ENCODE data around the gene DPP9. TPM values are rescaled to one million over a fixed set of nuclear protein-coding genes. Genes with fewer than 3 reads are reported as not detected.

The DPP9 gene
- total and polyA plus RNA-seq, 2 of the 8 experiments (the other 6 are each of a cell fraction or from before 2014, with no cell fraction given) = 11.6 to 40.7 TPM

- no peaks in the 10 kb centered on the region for H3K9me3 ChIP-seq (ENCODE audit: insufficient read depth in 2 of 2, low read depth in 1 of 2, low read length in 1 of 2)
- H2BK120ac ChIP-seq (replicated peaks; ENCODE audit: low read depth, low read length) = no peak overlapping the region
- H3K23ac ChIP-seq (ENCODE audit: insufficient read length) = no peak overlapping the region
- no peaks in the 10 kb centered on the region for H3K4me1 ChIP-seq (replicated peaks in 1 of 4; ENCODE audit: control insufficient read depth in 3 of 4, insufficient read depth in 4 of 4, low read length in 3 of 4)
- H3K56ac ChIP-seq (replicated peaks; ENCODE audit: insufficient read length, low read depth, low read length) = no peak overlapping the region
- H2AK5ac ChIP-seq (ENCODE audit: low read depth, low read length) = no peak overlapping the region
- no peak overlapping the region for H4K5ac ChIP-seq (ENCODE audit: insufficient read length, low read depth, low read length)
- DNase-seq (ENCODE audit: low read depth in 1 of 2, low spot score in 2 of 2) (no peak), FAIRE-seq (no peak)
- POLR2A ChIA-PET (ENCODE audit: partially characterized antibody) = interaction anchor here (0.5 to 1.8 kb wide), 2 partner anchors 7 to 729 kb away, joined by 4 to 5 read pairs; no protein-coding TSS in a partner anchor
- H3K23me2 ChIP-seq (ENCODE audit: low read depth, low read length) = no peaks in the 10 kb centered on the region
- H2BK15ac ChIP-seq (ENCODE audit: low read length) = no peak overlapping the region
- no peak overlapping the region for H2BK5ac ChIP-seq (ENCODE audit: low read depth, low read length)
- H2BK20ac ChIP-seq (ENCODE audit: low read length) = no peak overlapping the region
- H3K79me1 ChIP-seq (ENCODE audit: low read depth, low read length) = no peaks in the 10 kb centered on the region
- H4K91ac ChIP-seq (replicated peaks; ENCODE audit: insufficient read length, low read length) = no peak overlapping the region
- peak overlapping the region; percentile 57; the same call in 1 of the 2 replicates for H4K8ac ChIP-seq (ENCODE audit: extremely low read depth, insufficient read depth, low read length)
- peaks cover 0 to 10% of the 10 kb centered on the region in 2 experiments for H4K20me1 ChIP-seq (replicated peaks in 1 of 2; ENCODE audit: control insufficient read depth in 1 of 2, insufficient read depth in 2 of 2, low read length in 2 of 2)
- 93% methylated on average over 32 of the region's 33 CpGs; no CpG with 5 or more reads in 1 of the 2 experiments for WGBS, 2 experiments (ENCODE audit: extremely low coverage in 1 of 2, insufficient coverage in 1 of 2, insufficient read length in 1 of 2, insufficient replicate concordance in 2 of 2, low coverage in 1 of 2, low lambda C conversion rate in 2 of 2, missing lambda C conversion rate in 1 of 2)
- H3K36me3 ChIP-seq (ENCODE audit: control insufficient read depth in 2 of 4, insufficient read depth in 4 of 4, low read length in 3 of 4) = peaks cover 10 to 52% (median 21%) of the 10 kb centered on the region in 4 experiments
- no peak overlapping the region for H2BK12ac ChIP-seq (ENCODE audit: low read depth, low read length)
- no peak overlapping the region for H3K27ac ChIP-seq (ENCODE audit: low read depth, low read length)
- H3K4ac ChIP-seq (replicated peaks; ENCODE audit: insufficient read length, low read depth, low read length) = no peak overlapping the region
- H3K27me3 ChIP-seq (replicated peaks in 1 of 4; ENCODE audit: control insufficient read depth in 3 of 4, extremely low read depth in 1 of 4, insufficient read depth in 3 of 4, low read length in 3 of 4) = no peaks in the 10 kb centered on the region
- H2AFZ ChIP-seq (ENCODE audit: low read length) = no peak overlapping the region
- no peak overlapping the region for H3K18ac ChIP-seq (ENCODE audit: extremely low read depth, low read length)
- no peak overlapping the region for H3K9ac ChIP-seq (replicated peaks in 1 of 4; ENCODE audit: extremely low read depth in 1 of 4, low read depth in 3 of 4, low read length in 3 of 4)
- H3K4me3 ChIP-seq (ENCODE audit: extremely low read depth in 1 of 4, insufficient read depth in 2 of 4, low read depth in 3 of 4, low read length in 4 of 4) = no peak overlapping the region
- H3K4me2 ChIP-seq (ENCODE audit: insufficient read depth in 1 of 2, low read depth in 2 of 2, low read length in 2 of 2) = no peak overlapping the region
- CTCF ChIA-PET (ENCODE audit: partially characterized antibody) = interaction anchor here (0.7 to 1.2 kb wide), 4 partner anchors 29 to 175 kb away, joined by 3 to 6 read pairs (median 3); no protein-coding TSS in a partner anchor
- no peak overlapping the region for H3K14ac ChIP-seq (ENCODE audit: insufficient read length)
- H3K79me2 ChIP-seq (ENCODE audit: control insufficient read depth in 1 of 2, insufficient read depth in 2 of 2, low read length in 2 of 2) = no peaks in the 10 kb centered on the region
- TF ChIP-seq RAD21 (IDR thresholded peaks at IDR 0.05 in 1 of 2, conservative IDR thresholded peaks at IDR 0.05 in 1 of 2; ENCODE audit: low read depth in 2 of 2, low read length in 2 of 2) = no peak
- no peak for TF ChIP-seq SP1 (IDR thresholded peaks at IDR 0.05; ENCODE audit: low read depth, low read length)
- no peak for TF ChIP-seq CEBPB (IDR thresholded peaks at IDR 0.05; ENCODE audit: low read depth, low read length)
- TF ChIP-seq SIRT6 (IDR thresholded peaks at IDR 0.05; ENCODE audit: low read length) = no peak
- TF ChIP-seq TBP (IDR thresholded peaks at IDR 0.05; ENCODE audit: low read depth, low read length) = no peak
- TF ChIP-seq ZNF274 (IDR thresholded peaks at IDR 0.05; ENCODE audit: borderline replicate concordance, extremely low read depth, low read length) = no peak
- no peak for TF ChIP-seq RBBP5 (IDR thresholded peaks at IDR 0.05; ENCODE audit: borderline replicate concordance, low read depth, low read length)
- no peak for TF ChIP-seq SP2 (IDR thresholded peaks at IDR 0.05; ENCODE audit: low read length)
- TF ChIP-seq PHF8 (conservative IDR thresholded peaks at IDR 0.05; ENCODE audit: low read depth, low read length) = no peak
- no peak for TF ChIP-seq CTBP2 (IDR thresholded peaks at IDR 0.05; ENCODE audit: borderline replicate concordance, insufficient read depth, insufficient read length, low read length)
- TF ChIP-seq CHD1 (IDR thresholded peaks at IDR 0.05; ENCODE audit: low read depth, low read length) = no peak
- TF ChIP-seq POU5F1 (IDR thresholded peaks at IDR 0.05; ENCODE audit: low read depth, low read length) = no peak
- TF ChIP-seq EGR1 (IDR thresholded peaks at IDR 0.05; ENCODE audit: borderline replicate concordance, low read depth, low read length) = no peak
Observed at GRCh38 chr19:4699826-4700692, 23.6 kb downstream of the DPP9 start.
